Left ventricle myocardium inferior (tissue), 1 donor: Measurements from ENCODE around the gene GPR108. TPM values are rescaled to one million over a fixed set of nuclear protein-coding genes. Genes with fewer than 3 reads are reported as not detected.

Experiments used
- DNase-seq: peaks from one replicate; pipeline ENCODE4 v3.0.0-alpha.2; 2020
- H3K27ac ChIP-seq: fragments of 200-600 bp; replicated peaks from 2 replicates; pipeline ENCODE4 v1.8.0; 2021
- H3K27me3 ChIP-seq: fragments of 200-600 bp; 2 replicates; pipeline ENCODE4 v1.8.0; 2021; ENCODE audit warnings: low read depth
- H3K36me3 ChIP-seq: fragments of 200-600 bp; 2 replicates; pipeline ENCODE4 v1.8.0; 2021
- H3K4me1 ChIP-seq: fragments of 200-600 bp; 2 replicates; pipeline ENCODE4 v1.8.0; 2021
- H3K4me3 ChIP-seq: fragments of 200-600 bp; 2 replicates; pipeline ENCODE4 v1.8.0; 2021; ENCODE audit warnings: mild to moderate bottlenecking, moderate library complexity
- H3K9me3 ChIP-seq: fragments of 200-600 bp; replicated peaks from 2 replicates; pipeline ENCODE4 v1.8.0; 2021
- CTCF ChIP-seq: fragments of 200-600 bp; IDR thresholded peaks from 2 replicates; pipeline ENCODE4 v1.8.0; 2021; ENCODE audit warnings: antibody characterized with exemption, mild to moderate bottlenecking, borderline replicate concordance
- intact Hi-C: fragments of 100-400 bp; cut with micrococcal nuclease; formaldehyde crosslinking; loops from one replicate; pipeline ENCODE4 v1.11.0; 2022
- total RNA-seq: library from RNA; stranded (reverse); fragmentation: NEBNext Ultra II Directional; extraction: Animal tissue kit (Norgen Biotek cat#: 25700); gene quantifications from one replicate; pipeline ENCODE4 v1.2.1, GENCODE V29; 2021
- donor health status: DM: no; HTN: yes; CAD: no; lungs with severe emphysema.

Gene GPR108
- total RNA-seq, 1 donor from 2014 or later = 22.4 TPM

GRCh38 chr19:6731822-6732221, 5.6 kb downstream of the GPR108 start:
- Histone ChIP-seq H3K27me3 (peaks cover 3% of the 10 kb centered on the region), H3K9me3 (no peaks in the 10 kb centered on the region), H3K27ac (no peak overlapping the region), H3K4me1 (peaks cover 20% of the 10 kb centered on the region), H3K36me3 (peaks cover 11% of the 10 kb centered on the region), H3K4me3 (no peak overlapping the region)
- intact Hi-C loops = no loop called here
- DNase-seq = no peak
- no peak for TF ChIP-seq CTCF

- no peaks in the 10 kb centered on the region for H3K9me3 ChIP-seq
- TF ChIP-seq CTCF = no peak
- H3K27ac ChIP-seq = no peak overlapping the region
- intact Hi-C loops = no loop called here
- DNase-seq = no peak
- peaks cover 12% of the 10 kb centered on the region for H3K4me1 ChIP-seq
- no peak overlapping the region for H3K4me3 ChIP-seq
- H3K27me3 ChIP-seq = peaks cover 9% of the 10 kb centered on the region
- peaks cover 11% of the 10 kb centered on the region for H3K36me3 ChIP-seq
Measured at GRCh38 chr19:6730941-6731670, 6.3 kb downstream of the GPR108 start.

- intact Hi-C loops = no loop called here
- no peak for TF ChIP-seq CTCF
- Histone ChIP-seq H3K27me3 (peaks cover 15% of the 10 kb centered on the region), H3K27ac (no peak overlapping the region), H3K36me3 (peaks cover 11% of the 10 kb centered on the region), H3K9me3 (no peaks in the 10 kb centered on the region), H3K4me1 (peaks cover 4% of the 10 kb centered on the region), H3K4me3 (no peak overlapping the region)
- no peak for DNase-seq
Measured at GRCh38 chr19:6730153-6730804, 7.1 kb downstream of the GPR108 start.

- Histone ChIP-seq H3K27ac (no peak overlapping the region), H3K27me3 (peaks cover 21% of the 10 kb centered on the region), H3K9me3 (no peaks in the 10 kb centered on the region), H3K36me3 (peaks cover 11% of the 10 kb centered on the region), H3K4me3 (no peak overlapping the region), H3K4me1 (no peaks in the 10 kb centered on the region)
- intact Hi-C loops = no loop called here
- no peak for TF ChIP-seq CTCF
- DNase-seq = no peak
Measured at GRCh38 chr19:6729573-6730152, 7.7 kb downstream of the GPR108 start.

GRCh38 chr19:6728346-6728745, 9.0 kb downstream of the GPR108 start:
- no peak for TF ChIP-seq CTCF
- Histone ChIP-seq H3K27ac (no peak overlapping the region), H3K9me3 (no peaks in the 10 kb centered on the region), H3K4me3 (no peak overlapping the region), H3K36me3 (peaks cover 11% of the 10 kb centered on the region), H3K4me1 (no peaks in the 10 kb centered on the region), H3K27me3 (peaks cover 35% of the 10 kb centered on the region)
- DNase-seq = no peak
- intact Hi-C loops = no loop called here
